Measurements from ENCODE around the gene ADGRV1. TPM values are rescaled to one million over a fixed set of nuclear protein-coding genes. Genes with fewer than 3 reads are reported as not detected.
"Not testable (repeated sequence)": the region's sequence is repeated elsewhere in the genome, so short reads cannot be mapped to it uniquely, and the experiment has no call there.

Gene ADGRV1
- total RNA-seq, 1 donor, result 0.94 TPM

DNA sequence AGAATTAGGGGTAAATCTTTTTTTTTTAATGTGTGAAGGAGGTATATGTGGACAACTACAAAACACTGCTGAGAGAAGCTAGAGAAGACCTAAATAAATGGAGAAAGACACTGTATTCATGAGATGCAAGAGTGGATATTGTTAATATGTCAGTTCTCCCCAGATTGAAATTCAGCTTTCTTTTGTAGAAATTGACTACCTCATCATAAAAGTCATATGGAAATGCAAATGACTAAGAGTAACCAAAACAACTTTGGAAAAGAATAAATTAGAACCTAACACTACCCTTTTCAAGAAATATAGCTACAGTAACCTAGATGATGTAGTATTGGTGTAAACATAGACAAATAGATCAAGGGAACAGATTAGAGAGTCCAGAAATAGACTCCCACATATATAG, 400.7 kb downstream of the ADGRV1 start:
- no peaks in the 10 kb centered on the region for H3K9me3 ChIP-seq (ENCODE audit: low read depth, low read length)
- H3K27me3 ChIP-seq (ENCODE audit: insufficient read depth, low read length), result peaks cover 5% of the 10 kb centered on the region
- no peak overlapping the region for H3K4me3 ChIP-seq (ENCODE audit: low read length)
- no peaks in the 10 kb centered on the region for H3K4me1 ChIP-seq (ENCODE audit: insufficient read depth, low read length)

- peaks cover 18% of the 10 kb centered on the region for H3K27me3 ChIP-seq (ENCODE audit: insufficient read depth, low read length)
- H3K4me1 ChIP-seq (ENCODE audit: insufficient read depth, low read length), result no peaks in the 10 kb centered on the region
- H3K9me3 ChIP-seq (ENCODE audit: low read depth, low read length), result no peaks in the 10 kb centered on the region
- H3K4me3 ChIP-seq (ENCODE audit: low read length), result no peak overlapping the region
Observed at GRCh38 chr5:90962481-90962880, 403.9 kb downstream of the ADGRV1 start.

DNA sequence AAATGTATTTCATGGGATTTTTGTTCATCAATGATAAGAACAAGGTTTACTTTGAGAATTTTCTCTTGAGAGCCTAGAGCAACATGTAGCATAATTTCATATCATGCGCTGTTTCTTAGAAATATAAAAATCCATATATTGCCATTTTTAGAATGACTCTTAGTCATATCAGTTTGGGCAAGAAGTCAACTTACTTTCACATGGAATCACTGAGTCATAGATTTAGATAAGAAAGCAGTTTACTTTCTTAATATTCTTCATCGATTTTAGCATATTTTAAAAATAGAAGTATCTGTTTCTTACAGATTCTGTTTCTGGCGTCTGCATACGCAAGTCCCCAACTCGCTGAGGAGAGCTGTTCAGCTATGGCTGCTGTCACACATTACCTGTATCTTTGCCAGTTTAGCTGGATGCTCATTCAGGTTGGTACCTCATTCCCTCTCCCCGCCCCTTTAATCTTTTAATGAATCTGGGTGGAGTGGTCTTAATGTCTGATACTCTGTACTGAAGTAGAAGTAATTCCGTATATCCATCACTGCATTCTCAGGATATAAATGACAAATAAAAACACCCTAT, 406.6 kb downstream of the ADGRV1 start:
- Histone ChIP-seq H3K4me1 (ENCODE audit: insufficient read depth, low read length) (no peaks in the 10 kb centered on the region), H3K27me3 (ENCODE audit: insufficient read depth, low read length) (peaks cover 21% of the 10 kb centered on the region), H3K9me3 (ENCODE audit: low read depth, low read length) (no peaks in the 10 kb centered on the region), H3K4me3 (ENCODE audit: low read length) (no peak overlapping the region)

DNA sequence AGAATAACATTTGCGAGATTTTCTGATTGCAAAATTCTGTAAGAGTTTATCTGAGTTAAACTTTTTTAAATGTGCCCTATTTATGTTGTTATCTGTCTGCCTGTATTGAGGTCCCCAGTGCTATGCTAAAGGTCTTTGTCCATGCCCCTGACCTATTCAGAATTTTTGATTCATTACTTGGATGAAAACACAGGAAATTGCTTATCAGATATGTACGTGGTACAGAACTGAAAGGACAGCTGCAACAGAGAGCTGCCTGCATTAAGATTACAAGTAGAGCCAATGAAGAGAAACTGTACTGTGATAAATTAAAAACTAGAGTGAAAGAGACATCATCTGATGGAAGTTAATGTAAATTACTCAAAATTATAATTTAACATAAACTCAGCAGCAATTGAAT, 408.8 kb downstream of the ADGRV1 start:
- Histone ChIP-seq H3K4me1 (ENCODE audit: insufficient read depth, low read length) (no peaks in the 10 kb centered on the region), H3K9me3 (ENCODE audit: low read depth, low read length) (no peaks in the 10 kb centered on the region), H3K4me3 (ENCODE audit: low read length) (no peak overlapping the region), H3K27me3 (ENCODE audit: insufficient read depth, low read length) (peaks cover 21% of the 10 kb centered on the region)

- no peak overlapping the region for H3K4me3 ChIP-seq (ENCODE audit: low read length)
- H3K9me3 ChIP-seq (ENCODE audit: low read depth, low read length), result no peaks in the 10 kb centered on the region
- H3K27me3 ChIP-seq (ENCODE audit: insufficient read depth, low read length), result peaks cover 21% of the 10 kb centered on the region
- no peaks in the 10 kb centered on the region for H3K4me1 ChIP-seq (ENCODE audit: insufficient read depth, low read length)
Observed at GRCh38 chr5:90967851-90968250, 409.3 kb downstream of the ADGRV1 start.

- Histone ChIP-seq H3K4me3 (ENCODE audit: low read length) (no peak overlapping the region), H3K9me3 (ENCODE audit: low read depth, low read length) (no peaks in the 10 kb centered on the region), H3K27me3 (ENCODE audit: insufficient read depth, low read length) (peaks cover 21% of the 10 kb centered on the region), H3K4me1 (ENCODE audit: insufficient read depth, low read length) (no peaks in the 10 kb centered on the region)
Observed at GRCh38 chr5:90968319-90968718, 409.7 kb downstream of the ADGRV1 start.

- H3K4me3 ChIP-seq (ENCODE audit: low read length); H3K9me3 ChIP-seq (ENCODE audit: low read depth, low read length); H3K4me1 ChIP-seq (ENCODE audit: insufficient read depth, low read length): not testable (repeated sequence)
- peaks cover 12% of the 10 kb centered on the region for H3K27me3 ChIP-seq (ENCODE audit: insufficient read depth, low read length)
Observed at GRCh38 chr5:90969945-90970344, 411.3 kb downstream of the ADGRV1 start.

DNA sequence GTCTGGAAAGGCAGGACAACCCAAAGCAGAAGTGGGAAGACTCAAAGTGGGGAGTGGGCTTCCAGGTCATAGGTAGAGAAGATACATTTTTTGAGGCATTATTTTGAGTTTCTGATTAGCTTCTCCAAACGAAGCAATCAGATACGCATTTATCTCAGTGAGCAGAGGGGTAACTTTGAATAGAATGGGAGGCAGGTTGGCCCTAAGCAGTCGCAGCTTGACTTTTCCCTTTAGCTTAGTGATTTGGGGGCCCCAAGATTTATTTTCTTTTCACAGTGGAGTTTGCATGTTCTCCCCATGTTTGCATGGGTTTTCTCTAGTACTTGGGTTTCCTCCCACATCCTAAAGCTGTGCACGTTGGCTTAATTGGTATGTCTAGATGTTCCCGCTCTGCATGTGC, 422.6 kb downstream of the ADGRV1 start:
- H3K4me1 ChIP-seq (ENCODE audit: insufficient read depth, low read length), result no peaks in the 10 kb centered on the region
- H3K27me3 ChIP-seq (ENCODE audit: insufficient read depth, low read length), result no peaks in the 10 kb centered on the region
- H3K4me3 ChIP-seq (ENCODE audit: low read length), result no peak overlapping the region
- no peaks in the 10 kb centered on the region for H3K9me3 ChIP-seq (ENCODE audit: low read depth, low read length)

DNA sequence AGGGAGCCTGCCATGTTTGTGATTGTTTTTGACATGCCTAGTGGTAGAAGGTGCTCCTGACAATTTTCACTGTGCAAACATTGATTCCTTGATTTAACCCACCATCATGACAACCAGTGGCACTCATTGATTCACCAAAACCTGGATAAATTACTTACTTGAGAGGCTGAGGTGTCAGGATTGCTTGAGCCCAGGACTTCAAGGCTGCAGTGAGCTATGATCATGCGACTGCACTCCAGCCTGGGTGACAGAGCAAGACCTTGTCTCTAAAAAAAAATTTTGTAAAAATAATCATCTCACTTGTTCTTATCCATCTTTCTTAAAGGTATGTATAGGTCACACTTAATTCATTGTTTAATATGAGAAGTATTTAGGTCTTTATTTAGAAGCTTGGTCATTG, 423.2 kb downstream of the ADGRV1 start:
- H3K9me3 ChIP-seq (ENCODE audit: low read depth, low read length), result no peaks in the 10 kb centered on the region
- no peak overlapping the region for H3K4me3 ChIP-seq (ENCODE audit: low read length)

DNA sequence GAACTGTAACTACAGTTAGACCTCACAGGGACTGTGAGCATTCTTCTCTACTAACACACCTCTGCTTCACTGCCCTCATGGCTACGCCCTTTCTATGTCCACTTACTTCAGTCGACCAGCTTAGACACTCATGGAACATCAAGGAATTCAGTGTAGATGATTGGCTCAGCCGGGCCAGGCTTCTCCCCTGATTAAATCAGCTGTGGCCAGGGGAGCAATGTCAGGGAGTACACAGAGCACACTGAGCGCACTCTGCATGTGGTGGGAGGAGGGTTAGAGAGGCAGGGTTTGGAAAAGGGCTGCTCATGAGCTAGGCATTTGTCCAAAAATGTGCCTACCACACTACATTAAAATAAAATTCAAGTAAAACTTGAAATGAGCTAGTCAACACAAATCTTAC, 424.0 kb downstream of the ADGRV1 start:
- Histone ChIP-seq H3K4me3 (ENCODE audit: low read length) (no peak overlapping the region), H3K4me1 (ENCODE audit: insufficient read depth, low read length) (no peaks in the 10 kb centered on the region), H3K27me3 (ENCODE audit: insufficient read depth, low read length) (no peaks in the 10 kb centered on the region), H3K9me3 (ENCODE audit: low read depth, low read length) (no peaks in the 10 kb centered on the region)

More for the DNA sequence above, 423.2 kb downstream of the ADGRV1 start:
- H3K4me1 ChIP-seq (ENCODE audit: insufficient read depth, low read length), result no peaks in the 10 kb centered on the region
- H3K27me3 ChIP-seq (ENCODE audit: insufficient read depth, low read length), result no peaks in the 10 kb centered on the region

GRCh38 chr5:90983148-90983547, 424.6 kb downstream of the ADGRV1 start:
- no peaks in the 10 kb centered on the region for H3K27me3 ChIP-seq (ENCODE audit: insufficient read depth, low read length)
- no peaks in the 10 kb centered on the region for H3K4me1 ChIP-seq (ENCODE audit: insufficient read depth, low read length)
- H3K4me3 ChIP-seq (ENCODE audit: low read length), result no peak overlapping the region
- no peaks in the 10 kb centered on the region for H3K9me3 ChIP-seq (ENCODE audit: low read depth, low read length)

DNA sequence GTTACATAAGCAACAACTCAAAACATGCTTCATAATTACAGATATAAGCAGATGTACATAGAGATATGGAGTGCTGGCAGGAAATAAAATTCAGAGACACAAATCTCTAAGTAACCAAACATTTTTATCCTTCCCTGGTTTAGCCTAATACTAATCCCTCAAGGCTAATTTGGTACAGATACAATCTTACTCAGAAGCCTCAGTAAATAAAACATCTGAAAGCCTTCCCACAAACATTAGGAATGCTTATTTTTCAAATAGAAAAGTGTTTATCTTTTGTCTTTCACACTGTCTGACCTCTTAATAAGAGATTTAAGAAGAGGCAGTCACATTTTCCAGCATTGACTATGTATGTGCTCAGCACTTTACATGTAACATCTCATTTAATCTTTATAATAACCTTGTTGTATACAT, 425.1 kb downstream of the ADGRV1 start:
- Histone ChIP-seq H3K9me3 (ENCODE audit: low read depth, low read length) (no peaks in the 10 kb centered on the region), H3K4me1 (ENCODE audit: insufficient read depth, low read length) (no peaks in the 10 kb centered on the region), H3K4me3 (ENCODE audit: low read length) (no peak overlapping the region), H3K27me3 (ENCODE audit: insufficient read depth, low read length) (no peaks in the 10 kb centered on the region)

- no peaks in the 10 kb centered on the region for H3K4me1 ChIP-seq (ENCODE audit: insufficient read depth, low read length)
- no peaks in the 10 kb centered on the region for H3K9me3 ChIP-seq (ENCODE audit: low read depth, low read length)
- H3K4me3 ChIP-seq (ENCODE audit: low read length), result no peak overlapping the region
- H3K27me3 ChIP-seq (ENCODE audit: insufficient read depth, low read length), result no peaks in the 10 kb centered on the region
Observed at GRCh38 chr5:90985341-90985740, 426.7 kb downstream of the ADGRV1 start.

DNA sequence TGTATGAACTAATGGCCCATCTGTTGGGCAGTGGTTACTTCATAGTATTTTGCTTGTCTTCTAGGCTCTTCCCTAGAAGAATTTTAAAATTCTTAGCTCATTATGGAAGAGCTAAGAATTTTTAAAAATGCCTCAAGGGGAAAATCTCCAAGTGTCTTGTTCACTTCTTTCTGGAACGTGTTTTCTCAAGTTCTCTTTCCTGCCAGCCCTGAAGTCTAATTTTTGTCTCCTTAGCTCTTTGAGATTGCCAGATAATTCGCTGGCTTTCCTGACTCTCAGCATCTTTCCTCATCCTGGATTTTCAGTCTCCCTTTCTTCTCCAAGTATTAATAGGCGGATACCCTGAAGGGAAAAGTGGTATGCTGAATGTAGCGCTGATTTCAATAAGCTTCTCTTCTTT, 429.1 kb downstream of the ADGRV1 start:
- Histone ChIP-seq H3K4me3 (ENCODE audit: low read length) (no peak overlapping the region), H3K9me3 (ENCODE audit: low read depth, low read length) (no peaks in the 10 kb centered on the region), H3K4me1 (ENCODE audit: insufficient read depth, low read length) (no peaks in the 10 kb centered on the region), H3K27me3 (ENCODE audit: insufficient read depth, low read length) (no peaks in the 10 kb centered on the region)

DNA sequence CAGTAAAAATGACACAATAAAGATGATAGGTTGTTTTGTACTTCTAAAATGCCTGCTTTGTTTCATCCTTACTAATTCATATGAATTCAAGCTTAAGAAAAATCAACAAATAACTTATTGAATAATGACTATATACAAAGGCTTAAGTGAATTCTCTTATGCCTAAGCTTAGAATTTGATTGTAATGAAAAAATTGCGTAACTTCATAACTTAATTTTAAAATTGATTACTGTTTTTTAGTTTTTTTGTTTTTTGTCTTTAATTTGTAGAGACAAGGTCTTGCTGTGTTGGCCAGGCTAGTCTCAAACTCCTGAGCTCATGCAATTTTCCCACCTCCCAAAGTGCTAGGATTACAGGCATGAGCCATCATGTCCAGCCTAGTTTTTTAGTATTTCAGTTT, 432.6 kb downstream of the ADGRV1 start:
- Histone ChIP-seq H3K4me1 (ENCODE audit: insufficient read depth, low read length) (no peaks in the 10 kb centered on the region), H3K4me3 (ENCODE audit: low read length) (no peak overlapping the region), H3K27me3 (ENCODE audit: insufficient read depth, low read length) (no peaks in the 10 kb centered on the region), H3K9me3 (ENCODE audit: low read depth, low read length) (no peaks in the 10 kb centered on the region)

DNA sequence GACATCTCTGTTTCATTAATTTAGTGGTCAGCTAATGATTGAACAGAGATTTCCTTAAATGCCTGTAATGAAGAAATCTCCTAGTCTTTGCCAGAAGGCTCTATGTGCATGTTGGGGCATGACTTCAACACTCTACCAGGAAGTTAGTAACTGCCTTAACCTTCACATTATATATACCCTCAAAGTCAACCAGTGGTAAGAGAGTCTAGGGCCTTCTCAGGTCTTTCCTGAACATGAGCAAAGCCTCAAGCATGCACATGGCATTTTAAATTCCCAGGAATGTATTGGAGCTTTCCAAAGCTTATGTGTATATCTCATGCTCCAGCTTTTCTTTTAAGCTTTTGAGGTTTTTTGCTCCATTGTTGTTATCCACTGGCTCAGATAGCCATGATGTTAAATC, 436.2 kb downstream of the ADGRV1 start:
- Histone ChIP-seq H3K27me3 (ENCODE audit: insufficient read depth, low read length) (no peaks in the 10 kb centered on the region), H3K4me1 (ENCODE audit: insufficient read depth, low read length) (no peaks in the 10 kb centered on the region), H3K4me3 (ENCODE audit: low read length) (no peak overlapping the region), H3K9me3 (ENCODE audit: low read depth, low read length) (no peaks in the 10 kb centered on the region)

Measured in mononuclear cell (primary cell).